AG20443 (cell line): ENCODE data around the gene RAB11FIP4.

ENCODE experiments used
- DNase-seq: peaks from one replicate; pipeline ENCODE4 v3.0.0; 2012; ENCODE audit warnings: low spot score, mixed read lengths

Gene RAB11FIP4

DNA sequence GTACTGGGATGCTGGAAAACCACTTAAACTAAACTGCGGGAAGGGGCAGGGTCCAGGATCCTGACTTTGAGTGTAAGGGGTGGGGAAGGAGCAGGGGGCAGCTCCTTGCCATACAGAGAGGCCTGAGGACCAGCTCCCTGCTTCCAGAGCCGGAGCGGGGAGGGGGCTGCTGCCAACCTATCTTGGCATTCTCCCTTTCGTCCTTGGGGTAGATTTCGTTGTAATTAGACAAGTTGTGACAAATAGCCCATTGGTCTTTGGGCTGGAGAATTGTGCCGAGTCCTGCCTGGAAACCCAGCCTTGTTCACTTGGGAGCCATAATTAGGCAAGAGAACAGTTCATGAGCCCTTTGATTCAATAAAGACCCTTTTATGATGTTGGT is 175.5 kb downstream of the RAB11FIP4 start:
- DNase-seq = no peak

DNA sequence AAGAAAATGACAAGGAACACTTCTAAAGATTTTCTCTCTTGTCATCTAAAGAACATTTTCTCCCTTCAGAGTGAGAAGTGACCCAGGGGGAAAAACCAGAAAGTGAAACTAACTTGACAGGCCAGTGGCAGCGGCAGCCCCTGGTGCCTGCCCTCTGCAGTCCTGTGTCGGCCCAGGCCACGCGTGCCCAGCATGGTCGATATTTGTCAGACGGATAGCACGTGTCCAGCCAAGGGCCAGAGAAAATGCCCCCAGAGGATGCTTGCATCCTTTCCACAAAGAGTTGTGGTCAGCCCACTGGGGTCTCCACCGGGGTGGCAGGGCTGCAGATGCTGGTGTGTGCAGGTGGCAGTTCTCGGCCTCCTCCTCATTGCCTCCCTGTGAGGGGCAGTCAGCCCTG is 176.6 kb downstream of the RAB11FIP4 start:
- DNase-seq = no peak

DNA sequence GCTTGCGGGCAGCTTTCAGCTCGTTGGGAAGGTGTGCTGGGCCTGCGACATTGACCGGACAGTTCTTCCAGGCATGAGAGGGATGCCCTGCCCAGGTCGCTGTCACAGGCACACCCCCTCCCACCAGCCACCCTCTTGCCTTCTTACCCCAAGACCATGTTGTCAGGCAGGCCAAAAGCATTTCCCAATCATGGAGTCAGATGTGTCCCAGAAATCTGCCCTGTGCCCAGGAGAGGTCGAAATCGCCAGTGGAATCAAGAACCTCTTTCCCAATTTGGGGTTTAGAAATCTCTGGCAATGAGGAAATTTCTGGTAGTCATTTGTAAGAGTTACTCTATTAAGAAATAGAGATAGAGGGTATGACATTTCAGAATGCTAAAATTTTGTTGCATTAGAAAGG is 177.1 kb downstream of the RAB11FIP4 start:
- DNase-seq = no peak

DNA sequence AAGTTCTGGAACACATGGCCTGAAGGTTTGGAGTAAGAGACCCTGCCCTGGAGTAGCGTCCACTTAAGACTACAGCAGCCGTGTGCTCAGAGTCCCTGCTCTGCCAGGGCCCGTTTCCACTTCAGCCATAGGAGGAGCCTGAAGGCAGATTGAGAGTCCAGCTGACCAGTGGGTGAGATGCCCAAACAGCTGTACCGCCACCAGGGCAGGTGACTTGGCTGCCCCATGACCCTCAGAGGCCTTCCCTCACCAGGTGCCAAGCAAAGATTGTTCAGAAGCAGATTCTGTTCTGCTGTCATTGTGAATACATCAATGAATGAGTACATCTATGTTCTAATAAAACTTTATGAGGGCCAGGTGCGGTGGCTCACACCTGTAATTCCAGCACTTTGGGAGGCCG is 178.8 kb downstream of the RAB11FIP4 start:
- no peak for DNase-seq

DNA sequence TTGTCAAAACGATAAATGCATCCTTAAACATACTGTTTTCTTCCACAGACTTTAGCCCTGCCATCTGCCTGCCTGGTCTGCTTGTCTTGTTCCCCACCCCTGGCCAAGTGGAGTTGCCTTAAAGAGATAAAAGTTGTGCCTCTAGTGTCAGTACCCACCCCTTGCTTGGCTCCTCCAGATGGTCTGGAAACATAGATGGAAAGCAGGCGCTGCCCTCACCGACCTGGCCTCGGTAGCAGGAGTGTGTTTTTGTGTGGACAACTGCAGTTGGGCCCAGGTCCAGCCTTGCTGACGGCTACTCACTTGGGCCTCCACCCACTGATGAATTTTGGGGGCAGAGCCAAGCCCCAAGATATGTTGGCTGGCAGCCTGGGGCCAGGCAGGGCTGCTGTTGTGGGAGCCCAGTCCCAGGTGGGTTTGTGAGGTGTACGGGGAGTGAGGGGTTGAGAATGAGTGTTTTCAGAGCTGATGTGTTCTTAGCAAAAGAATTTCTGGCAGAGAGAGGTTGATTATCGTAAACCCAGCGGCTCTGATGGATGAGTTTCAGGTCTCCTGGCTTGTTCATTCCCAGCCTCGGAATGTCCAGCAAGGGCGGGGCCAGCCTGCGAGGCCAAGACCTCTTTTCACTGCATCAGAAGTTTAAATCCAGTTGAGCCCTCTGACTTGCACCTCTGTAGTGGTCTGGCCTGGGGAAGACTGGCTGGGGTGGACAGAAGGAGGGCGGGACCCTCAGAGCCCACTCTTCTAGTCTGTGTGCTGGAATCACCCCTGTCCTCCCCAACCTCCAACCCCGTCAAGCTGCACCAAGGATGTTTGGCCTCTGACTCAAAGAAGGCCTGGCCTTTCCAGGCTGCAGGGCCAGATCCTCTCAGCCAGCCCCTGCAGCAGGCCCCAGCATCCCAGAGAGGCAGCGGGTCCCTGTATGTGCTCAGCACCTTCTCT is 179.7 kb downstream of the RAB11FIP4 start:
- peak; percentile 92 for DNase-seq

DNA sequence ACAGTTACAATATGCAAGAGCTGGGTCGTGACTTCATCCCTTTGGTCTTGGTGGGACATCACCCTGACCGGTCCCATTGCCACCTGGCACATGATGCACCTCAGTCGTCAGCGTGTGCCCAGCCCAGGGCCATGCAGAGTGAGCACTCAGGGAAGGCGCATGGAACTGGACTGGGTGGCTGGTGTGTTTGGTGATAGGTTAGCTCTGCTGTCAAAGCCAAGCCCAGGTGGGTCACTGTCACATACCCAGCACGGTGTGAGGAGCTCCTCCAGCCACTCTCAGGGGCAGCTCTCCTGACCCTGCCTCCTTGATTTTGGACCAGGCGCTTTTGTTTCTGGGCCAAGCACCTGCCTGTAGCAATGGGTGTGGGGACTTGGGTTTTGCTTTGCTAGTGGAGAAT is 180.9 kb downstream of the RAB11FIP4 start:
- no peak for DNase-seq

DNA sequence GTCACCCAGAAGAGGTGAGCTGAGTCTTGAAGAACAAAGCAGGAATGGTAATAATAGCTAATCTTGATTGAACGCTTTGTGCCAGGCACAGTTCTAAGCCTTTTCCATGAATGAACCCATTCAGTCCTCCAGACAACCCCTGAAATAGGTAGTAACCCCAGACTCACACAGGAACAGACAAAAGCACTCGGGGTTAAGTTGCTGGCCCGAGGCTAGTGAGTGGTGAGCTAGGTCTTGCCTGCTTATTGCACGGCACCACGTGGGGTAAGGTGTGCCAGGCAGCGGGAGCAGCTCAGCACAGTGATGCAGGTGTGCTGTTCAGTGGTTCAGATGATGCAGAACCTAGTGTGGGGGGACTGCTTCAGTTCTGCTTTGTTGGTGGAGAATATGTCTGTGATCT is 181.6 kb downstream of the RAB11FIP4 start:
- no peak for DNase-seq

DNA sequence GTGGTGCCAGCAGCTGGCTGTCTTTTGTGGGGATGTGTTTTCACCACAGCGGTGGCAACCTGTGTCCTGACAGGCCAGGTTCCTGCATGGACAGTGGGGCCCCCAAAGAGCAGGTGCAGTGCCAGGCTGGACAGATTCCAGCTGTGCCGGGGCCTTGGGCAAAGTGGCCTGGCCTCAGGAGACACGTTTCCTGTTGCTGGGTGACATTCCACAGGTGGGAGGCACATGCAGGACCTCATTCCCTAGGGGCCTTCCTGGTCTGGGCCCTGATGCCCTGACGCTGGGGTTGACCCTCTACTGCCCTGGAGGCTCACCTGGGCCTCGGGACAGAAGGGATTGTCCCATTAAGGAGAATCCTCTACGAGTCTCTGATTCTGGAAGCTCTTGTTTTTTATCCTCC is 182.4 kb downstream of the RAB11FIP4 start:
- DNase-seq = no peak

DNA sequence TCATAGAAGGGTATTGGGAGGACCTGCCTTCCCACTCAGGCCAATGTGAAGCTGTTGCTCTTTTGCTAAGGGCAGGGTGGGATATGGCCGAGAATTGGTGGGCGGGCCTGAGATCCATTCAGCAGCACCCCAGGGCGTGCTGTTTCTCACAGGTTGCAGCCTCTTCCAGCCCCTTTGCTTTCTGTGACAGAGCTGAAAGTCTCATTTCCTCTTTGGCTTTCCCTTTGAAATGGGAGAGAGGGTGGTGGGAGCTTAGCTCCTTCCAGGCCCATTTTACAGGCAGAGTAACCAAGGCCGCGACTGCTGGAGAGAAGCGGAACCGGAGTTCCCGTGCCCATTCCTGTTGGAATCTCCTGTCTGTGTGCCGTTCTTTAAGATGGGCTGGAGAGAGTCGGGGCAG is 183.0 kb downstream of the RAB11FIP4 start:
- DNase-seq = no peak

DNA sequence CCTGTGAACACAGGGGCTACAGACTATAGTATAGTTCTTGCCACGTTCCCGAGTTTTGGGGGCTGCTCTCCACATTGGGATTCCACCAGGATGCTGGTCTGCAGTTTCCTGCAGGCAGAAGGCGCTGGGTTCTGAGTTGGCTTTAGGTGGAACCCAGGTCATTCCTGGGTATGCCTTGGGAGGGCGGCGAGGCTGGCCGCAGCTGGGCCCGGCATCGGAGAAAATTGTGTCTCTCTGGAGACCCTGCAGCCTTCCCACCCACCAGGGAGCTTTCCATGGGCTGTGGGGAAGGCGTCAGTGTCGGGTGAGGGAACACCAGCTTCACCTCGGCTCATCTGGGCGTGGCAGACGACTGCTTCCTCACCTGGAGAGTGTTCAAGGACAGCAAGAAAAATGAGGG is 183.6 kb downstream of the RAB11FIP4 start:
- no peak for DNase-seq

DNA sequence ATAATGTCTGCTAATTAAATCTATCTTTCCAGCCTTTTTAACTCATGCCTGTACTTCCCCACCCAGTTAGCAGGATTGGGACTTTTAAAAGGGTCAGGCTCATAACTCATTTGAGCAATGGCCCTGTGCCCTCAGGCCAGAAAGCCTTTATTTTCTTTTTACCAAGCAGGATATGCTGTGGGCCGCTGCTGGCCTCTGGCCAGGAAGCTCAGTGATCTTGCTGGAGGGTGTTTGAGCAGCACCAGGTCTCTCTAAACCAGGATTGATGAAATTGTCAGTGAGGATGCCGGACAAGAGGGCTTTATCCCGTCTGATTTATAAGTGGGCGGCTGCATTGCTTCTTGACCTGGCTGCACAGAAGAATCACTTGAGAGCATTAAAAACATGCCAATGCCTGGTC is 187.8 kb downstream of the RAB11FIP4 start:
- no peak for DNase-seq

DNA sequence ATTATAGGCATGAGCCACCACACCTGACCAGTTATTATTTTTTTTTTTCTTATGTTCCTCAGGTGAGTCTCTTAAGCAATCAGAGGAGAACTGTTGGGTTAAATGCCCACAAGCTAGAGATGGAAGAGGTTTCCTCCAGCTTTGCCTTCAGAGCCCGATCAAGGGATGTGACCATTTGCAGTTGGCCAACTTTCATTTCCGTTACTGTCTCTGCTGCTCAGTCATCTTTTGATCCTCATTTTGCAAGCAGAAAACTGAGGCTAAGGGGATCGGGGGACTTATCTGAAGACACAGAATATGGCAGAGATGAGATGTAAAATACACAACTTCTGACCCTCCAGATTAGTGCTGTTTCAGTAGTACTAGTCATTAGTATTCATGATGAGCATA is 188.8 kb downstream of the RAB11FIP4 start:
- no peak for DNase-seq

DNA sequence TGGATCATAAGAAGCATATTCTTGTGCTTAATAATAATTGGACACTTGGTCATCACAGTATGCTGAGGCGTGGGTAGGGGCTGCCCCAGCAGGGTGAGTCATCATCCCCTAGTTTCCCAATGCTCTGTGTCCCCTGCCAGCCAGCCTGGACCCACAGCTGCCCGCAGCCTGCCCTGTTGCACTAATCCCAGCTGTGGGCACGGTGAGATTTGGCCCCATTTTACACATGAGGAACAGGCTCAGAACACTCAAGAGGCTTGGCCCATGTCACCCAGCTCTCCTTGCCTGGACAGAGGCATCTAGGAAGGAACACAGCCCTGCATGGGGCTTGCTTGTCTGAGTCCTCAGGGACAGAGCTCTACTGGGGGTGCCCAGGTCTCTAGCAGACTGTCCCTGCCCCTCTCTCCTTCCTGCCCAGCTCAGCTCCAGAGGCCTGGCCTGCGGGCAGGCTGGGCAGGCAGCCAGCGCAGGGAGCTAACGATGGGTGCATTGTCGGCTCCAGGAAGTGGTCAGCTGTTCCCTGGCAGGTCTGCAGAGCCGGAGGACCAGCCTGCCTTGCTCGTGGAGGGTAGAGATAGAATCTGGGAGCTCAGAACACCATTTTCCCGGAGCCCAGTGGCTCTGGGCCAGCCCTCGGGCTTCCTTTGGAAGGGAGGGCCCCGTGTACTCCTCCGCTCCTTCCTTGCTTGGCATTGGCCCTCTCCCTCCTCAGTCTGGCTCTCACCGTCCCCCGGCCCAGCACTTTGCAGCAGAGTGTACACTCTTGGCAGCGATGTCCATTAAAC is 189.4 kb downstream of the RAB11FIP4 start:
- peak; percentile 78 for DNase-seq

DNA sequence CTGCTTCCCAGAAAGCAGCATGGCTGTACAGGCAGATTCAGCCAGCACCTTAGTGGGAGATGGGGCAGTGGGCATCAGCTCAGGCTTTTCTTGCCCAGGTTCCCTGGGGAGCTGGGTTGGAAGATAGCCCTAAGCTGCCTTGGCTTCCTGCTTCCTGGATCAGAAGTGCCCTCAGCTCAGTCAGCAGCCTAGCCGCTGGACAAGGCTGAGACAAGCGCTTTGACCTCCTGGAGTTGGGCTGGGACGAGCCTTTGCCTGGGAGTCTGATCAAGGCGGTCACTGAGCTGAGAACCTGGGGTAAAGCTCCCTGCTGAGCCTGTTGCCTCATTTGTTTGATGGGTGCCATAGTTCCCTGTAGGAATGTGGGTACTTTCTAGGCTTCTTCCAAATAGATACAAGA is 190.0 kb downstream of the RAB11FIP4 start:
- DNase-seq = no peak

DNA sequence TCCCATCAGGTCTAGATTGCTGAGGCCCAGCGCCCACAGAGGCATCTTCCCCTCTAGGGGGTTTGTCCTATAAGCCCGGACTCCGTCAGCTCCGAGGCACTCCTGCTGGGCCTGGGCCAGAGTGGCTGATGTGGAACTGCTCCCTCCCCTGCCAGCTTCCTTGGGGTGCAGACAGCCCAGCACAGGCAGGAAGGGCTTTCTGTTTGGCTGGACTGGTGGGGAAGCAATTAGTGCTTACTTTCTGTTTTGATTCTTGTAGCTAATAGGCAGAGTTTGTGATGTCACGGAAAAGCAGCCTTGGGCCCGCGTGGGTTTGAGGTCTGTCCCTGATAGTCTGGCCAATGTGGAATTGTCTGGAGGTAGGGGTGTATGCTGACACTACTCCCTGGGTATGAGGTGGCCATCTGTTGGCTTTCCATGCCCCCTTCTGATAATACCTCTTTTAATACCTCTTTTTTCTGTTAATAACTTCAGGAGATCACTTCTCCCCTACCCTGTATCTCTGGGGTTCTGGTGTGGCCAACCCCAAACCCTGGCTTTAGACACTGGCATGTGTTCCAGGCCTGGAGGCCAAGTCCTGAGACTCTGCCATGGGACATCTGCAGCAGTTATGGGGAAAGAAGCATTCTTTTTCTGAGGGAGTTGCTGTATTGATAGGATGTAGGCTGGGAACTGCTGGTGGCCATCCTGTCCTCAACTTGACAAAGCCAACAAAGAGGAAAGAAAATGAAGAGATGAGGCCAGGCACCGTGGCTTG is 190.9 kb downstream of the RAB11FIP4 start:
- DNase-seq = peak; percentile 56

DNA sequence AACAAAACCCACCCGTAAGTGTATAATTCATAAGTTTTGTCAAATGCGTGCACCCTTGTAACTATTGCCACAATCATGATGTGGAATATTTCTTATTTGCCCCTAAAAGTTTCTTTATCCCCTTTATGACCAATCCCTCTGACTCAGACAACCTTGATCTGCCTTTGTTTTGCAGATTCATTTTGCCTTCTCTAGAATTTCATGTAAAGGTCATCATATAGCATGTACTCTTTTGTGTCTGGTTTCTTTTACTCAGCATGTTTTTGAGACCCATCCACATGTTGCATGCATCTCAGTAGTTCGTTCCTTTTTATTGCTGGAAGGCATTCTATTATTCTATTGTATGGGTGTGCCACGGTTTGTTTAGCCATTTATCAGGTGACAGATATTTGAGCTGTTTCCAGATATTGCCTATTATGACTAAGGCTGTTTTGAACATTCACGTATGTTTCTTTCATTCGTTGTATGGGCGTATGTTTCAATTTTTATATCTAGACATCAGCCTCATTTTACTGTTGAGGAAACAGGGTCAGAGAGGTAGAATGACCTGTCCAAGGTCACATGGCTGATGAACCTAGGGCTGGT is 192.4 kb downstream of the RAB11FIP4 start:
- no peak for DNase-seq

DNA sequence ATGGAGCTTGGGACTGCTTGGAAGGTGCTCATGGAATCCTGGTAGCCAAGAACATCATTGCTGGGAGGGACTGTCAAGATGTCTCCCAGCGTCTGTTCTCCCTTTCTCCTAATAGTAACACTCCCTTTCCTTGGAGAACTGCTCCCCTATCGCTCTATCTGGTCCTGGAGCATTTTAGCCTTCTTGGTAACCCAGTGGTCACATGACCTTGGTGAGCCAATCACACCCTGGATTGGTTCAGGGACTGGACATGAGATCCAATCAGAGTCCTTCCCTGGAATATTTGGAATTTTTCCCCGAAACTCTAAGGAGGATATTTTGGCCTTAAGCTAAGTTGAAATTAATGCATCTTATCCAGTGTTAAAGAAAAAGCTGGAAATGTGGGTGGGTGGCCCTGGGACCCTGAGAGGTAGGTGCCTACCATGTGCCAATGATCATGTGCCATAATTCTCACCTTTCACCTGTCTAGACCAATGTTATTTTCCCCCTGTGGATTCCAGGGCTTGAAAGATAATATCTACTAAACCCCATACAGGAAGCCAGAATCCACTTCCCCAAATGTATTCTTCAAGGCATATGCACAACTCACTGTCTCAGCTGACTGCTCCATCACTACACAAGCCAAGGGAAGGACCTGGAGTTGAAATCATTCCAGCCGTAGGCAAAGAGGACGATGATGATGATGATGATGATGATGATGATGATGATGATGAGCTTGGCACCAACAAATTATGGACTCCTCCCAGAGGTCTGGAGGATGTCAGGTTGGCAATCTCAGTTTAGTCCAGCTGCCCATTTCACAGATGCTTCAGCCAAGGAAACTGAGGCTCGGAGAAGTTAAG is 193.2 kb downstream of the RAB11FIP4 start:
- DNase-seq = no peak

DNA sequence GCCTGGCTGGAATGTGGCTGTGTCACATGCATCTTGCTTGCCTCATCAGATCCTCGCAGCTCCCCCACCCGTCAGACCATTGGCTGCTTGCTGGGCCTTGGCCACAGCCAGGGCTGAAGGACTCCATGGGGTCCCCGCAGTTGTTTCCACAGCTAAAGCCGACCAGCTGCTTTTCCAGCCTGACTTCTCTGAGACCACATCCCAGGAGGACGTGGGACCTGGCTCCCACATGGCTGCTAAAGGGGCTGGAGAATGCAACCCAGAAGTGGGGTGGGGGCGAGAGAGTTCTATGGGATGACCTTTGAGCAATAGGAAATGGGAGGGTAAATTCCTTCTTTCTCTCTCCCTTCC is 193.8 kb downstream of the RAB11FIP4 start:
- no peak for DNase-seq

DNA sequence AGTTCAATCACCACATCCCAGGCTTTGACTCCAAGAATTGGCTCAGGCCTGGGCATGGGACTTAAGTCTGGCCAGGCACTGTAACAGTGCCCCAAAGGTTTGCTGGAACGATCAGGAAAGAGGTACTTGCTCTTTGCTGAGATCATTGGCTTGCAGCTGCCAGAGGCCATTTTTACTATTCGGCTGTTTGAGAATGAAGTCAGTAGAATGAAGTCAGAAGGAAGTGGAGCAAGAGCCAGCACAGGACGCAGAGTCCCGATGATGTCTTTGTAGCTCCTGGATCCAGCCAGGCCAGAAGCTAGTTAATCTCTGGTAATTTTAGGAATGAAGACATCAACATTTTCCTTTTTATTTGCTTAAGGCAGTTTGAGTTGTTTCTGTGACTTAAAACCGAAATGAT is 195.5 kb downstream of the RAB11FIP4 start:
- DNase-seq = peak; percentile 51

DNA sequence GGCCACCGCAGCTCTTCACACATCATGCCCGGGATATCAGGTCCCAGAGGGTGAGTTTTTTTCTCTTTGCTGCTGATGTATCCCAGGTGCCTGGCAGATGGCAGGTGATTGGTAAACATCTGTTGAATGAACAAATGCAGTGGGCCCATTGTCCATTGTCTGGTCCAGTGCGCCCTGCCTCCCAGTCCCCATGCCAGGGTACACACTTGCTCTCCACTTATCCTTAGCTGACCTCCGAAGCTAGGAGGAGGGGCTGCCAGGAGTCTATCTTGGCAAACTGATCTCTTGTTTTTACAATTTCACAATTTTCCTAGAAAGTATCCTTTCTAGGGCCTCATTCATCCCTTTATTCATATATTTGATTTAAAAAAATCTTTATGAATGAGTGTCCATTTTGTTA is 196.0 kb downstream of the RAB11FIP4 start:
- DNase-seq = no peak
